Activated B cell treated with CpG ODN at 0.5 μM for 24 hours (primary cell): ENCODE measurements around the gene LRP8. TPM values are rescaled to one million over a fixed set of nuclear protein-coding genes. Genes with fewer than 3 reads are reported as not detected.

Source experiments
- ATAC-seq: fragments of 200-7000 bp; cut with Tn5 transposase; one replicate; pipeline ENCODE4 v1.10.0; 2021; ENCODE audit warnings: low read depth, mild to moderate bottlenecking, moderate library complexity
- CTCF ChIA-PET: fragments of 350-600 bp; sonication (Branson Sonifier 250); formaldehyde crosslinking; loops from one replicate; lab custom pipeline; 2021; ENCODE audit warnings: antibody characterized with exemption; lab: Charles Lee
- POLR2A ChIA-PET: fragments of 350-600 bp; sonication (Branson Sonifier 250); formaldehyde crosslinking; loops from one replicate; lab custom pipeline; 2021; ENCODE audit warnings: antibody characterized with exemption; lab: Charles Lee
- DNase-seq: peaks from one replicate; pipeline ENCODE4 v3.0.0; 2022
- H3K27ac Mint-ChIP-seq: one replicate; pipeline ENCODE4 v1.8.0; 2020; ENCODE audit warnings: mixed read lengths
- H3K27me3 Mint-ChIP-seq: one replicate; pipeline ENCODE4 v1.8.0; 2021; ENCODE audit warnings: mixed read lengths
- H3K36me3 Mint-ChIP-seq: one replicate; pipeline ENCODE4 v1.8.0; 2021; ENCODE audit warnings: low read depth, mixed read lengths
- H3K4me1 Mint-ChIP-seq: one replicate; pipeline ENCODE4 v1.8.0; 2021; ENCODE audit warnings: mixed read lengths
- H3K4me3 Mint-ChIP-seq: one replicate; pipeline ENCODE4 v1.8.0; 2020; ENCODE audit warnings: mild to moderate bottlenecking, mixed read lengths
- H3K9me3 Mint-ChIP-seq: one replicate; pipeline ENCODE4 v1.8.0; 2020; ENCODE audit warnings: mixed read lengths
- CTCF ChIP-seq: fragments of 200-600 bp; IDR thresholded peaks from one replicate; pipeline ENCODE4 v1.8.0; 2022; ENCODE audit warnings: antibody characterized with exemption, mild to moderate bottlenecking
- intact Hi-C: fragments of 100-400 bp; cut with micrococcal nuclease; formaldehyde crosslinking; loops from one replicate; pipeline ENCODE4 v1.15.1; 2024
- total RNA-seq: library from RNA; stranded (reverse); gene quantifications from 2 replicates; pipeline ENCODE4 v1.2.3, GENCODE V29; 2022

The LRP8 gene
- total RNA-seq, 1 donor from 2014 or later = 40.6 TPM

GRCh38 chr1:53299233-53299632, 28.6 kb downstream of the LRP8 start:
- no peak for TF ChIP-seq CTCF
- no peaks in the 10 kb centered on the region for H3K9me3 Mint-ChIP-seq
- H3K27ac Mint-ChIP-seq = no peak overlapping the region
- no peak for ATAC-seq
- intact Hi-C loops = no loop called here
- peaks cover 4% of the 10 kb centered on the region for H3K4me1 Mint-ChIP-seq
- CTCF ChIA-PET = no interaction called here
- no peak for DNase-seq
- H3K36me3 Mint-ChIP-seq = no peaks in the 10 kb centered on the region
- POLR2A ChIA-PET = no interaction called here
- no peaks in the 10 kb centered on the region for H3K27me3 Mint-ChIP-seq
- H3K4me3 Mint-ChIP-seq = no peak overlapping the region

GRCh38 chr1:53298045-53298637, 29.7 kb downstream of the LRP8 start:
- intact Hi-C loops = no loop called here
- ChIA-PET CTCF (interaction anchor here (1.0 kb wide), 1 partner anchor 95 kb away, joined by 3 read pairs; no protein-coding TSS in a partner anchor), POLR2A (no interaction called here)
- ATAC-seq (no peak), DNase-seq (no peak)
- no peak for TF ChIP-seq CTCF
- no peaks in the 10 kb centered on the region for H3K9me3 Mint-ChIP-seq
- peaks cover 13% of the 10 kb centered on the region for H3K4me1 Mint-ChIP-seq
- H3K27me3 Mint-ChIP-seq = no peaks in the 10 kb centered on the region
- H3K27ac Mint-ChIP-seq = no peak overlapping the region
- no peak overlapping the region for H3K4me3 Mint-ChIP-seq
- H3K36me3 Mint-ChIP-seq = no peaks in the 10 kb centered on the region

DNA sequence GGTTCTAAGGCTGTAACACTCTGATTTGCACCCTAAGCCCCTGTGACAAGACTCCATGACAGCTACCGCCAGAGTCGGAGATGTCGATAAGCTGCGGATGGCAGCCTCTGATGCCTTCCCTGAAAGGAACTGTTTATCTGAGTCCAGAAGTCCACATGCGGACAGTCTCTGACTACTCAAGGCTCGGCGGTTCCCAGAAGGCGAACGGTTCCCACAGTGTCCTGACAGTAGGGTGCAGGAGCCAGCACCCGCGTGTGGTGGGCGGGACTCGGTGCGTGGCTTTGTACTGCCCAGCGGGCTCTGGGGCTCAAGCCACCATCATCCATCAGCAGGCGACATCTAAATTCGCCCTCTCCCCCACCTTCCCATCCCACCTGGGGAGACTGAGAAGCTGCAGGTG, 30.7 kb downstream of the LRP8 start:
- Mint-ChIP-seq H3K27me3 (no peaks in the 10 kb centered on the region), H3K4me3 (no peak overlapping the region), H3K36me3 (no peaks in the 10 kb centered on the region), H3K27ac (no peak overlapping the region), H3K4me1 (peaks cover 23% of the 10 kb centered on the region), H3K9me3 (no peaks in the 10 kb centered on the region)
- DNase-seq (no peak), ATAC-seq (no peak)
- no peak for TF ChIP-seq CTCF
- intact Hi-C loops = no loop called here
- ChIA-PET CTCF (interaction anchor here (1.0 kb wide), 1 partner anchor 96 kb away, joined by 3 read pairs; no protein-coding TSS in a partner anchor), POLR2A (no interaction called here)

DNA sequence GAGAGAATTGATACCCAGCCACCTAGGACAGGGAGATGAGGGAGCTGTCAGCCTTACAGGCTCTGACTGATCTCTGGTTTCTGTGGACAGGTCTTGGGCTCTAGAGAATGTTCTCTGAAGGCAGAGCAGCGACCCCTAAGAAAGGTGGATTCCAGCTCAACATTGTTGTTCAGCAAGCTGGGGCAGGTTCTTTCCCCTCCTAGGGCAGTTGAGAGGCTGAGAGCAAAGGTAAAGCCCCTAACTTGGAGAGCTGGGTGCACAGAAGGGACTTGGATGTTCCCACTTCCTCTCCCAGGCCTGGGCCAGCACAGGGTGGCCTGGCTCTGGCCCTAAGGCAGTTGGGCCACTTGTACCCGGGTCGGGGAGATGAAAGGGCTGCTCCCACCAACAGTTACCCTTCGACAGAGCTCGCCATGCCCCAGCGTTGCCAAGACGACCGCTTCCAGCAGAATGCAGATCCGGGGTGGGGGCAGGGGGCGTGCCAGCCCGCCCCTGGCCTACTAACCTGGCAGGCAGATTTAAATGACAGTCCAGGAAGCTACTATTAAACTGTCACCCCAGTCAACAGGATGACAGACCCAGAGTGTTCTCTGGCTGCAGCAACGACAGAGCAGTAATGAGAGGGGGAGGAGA, 31.6 kb downstream of the LRP8 start:
- peak; percentile 25 for ATAC-seq
- intact Hi-C loops = no loop called here
- CTCF ChIA-PET = no interaction called here
- Mint-ChIP-seq H3K4me3 (no peak overlapping the region), H3K4me1 (peaks cover 23% of the 10 kb centered on the region), H3K9me3 (no peaks in the 10 kb centered on the region), H3K36me3 (no peaks in the 10 kb centered on the region), H3K27ac (no peak overlapping the region), H3K27me3 (no peaks in the 10 kb centered on the region)
- POLR2A ChIA-PET = interaction anchor here (1.2 kb wide), 1 partner anchor 31 kb away, joined by 6 read pairs; no protein-coding TSS in a partner anchor
- TF ChIP-seq CTCF = no peak
- no peak for DNase-seq

GRCh38 chr1:53295726-53296116, 32.1 kb downstream of the LRP8 start:
- ChIA-PET POLR2A (interaction anchor here (1.2 kb wide), 1 partner anchor 31 kb away, joined by 6 read pairs; no protein-coding TSS in a partner anchor), CTCF (interaction anchor here (2.2 kb wide), 1 partner anchor 18 kb away, joined by 7 read pairs; no protein-coding TSS in a partner anchor)
- intact Hi-C loops = no loop called here
- no peaks in the 10 kb centered on the region for H3K36me3 Mint-ChIP-seq
- no peak overlapping the region for H3K4me3 Mint-ChIP-seq
- no peaks in the 10 kb centered on the region for H3K9me3 Mint-ChIP-seq
- no peak overlapping the region for H3K27ac Mint-ChIP-seq
- TF ChIP-seq CTCF = no peak
- peaks cover 23% of the 10 kb centered on the region for H3K4me1 Mint-ChIP-seq
- DNase-seq (no peak), ATAC-seq (no peak)
- H3K27me3 Mint-ChIP-seq = no peaks in the 10 kb centered on the region
